ENCODE data around the gene CDCA3. TPM values are rescaled to one million over a fixed set of nuclear protein-coding genes. Genes with fewer than 3 reads are reported as not detected.
A peak's percentile ranks its signal among the peaks of the same experiment; 100 is the strongest.
"Not testable (repeated sequence)": the region's sequence is repeated elsewhere in the genome, so short reads cannot be mapped to it uniquely, and the experiment has no call there.

The CDCA3 gene
- total RNA-seq, 1 donor from 2014 or later, result 3.1 TPM

- Histone ChIP-seq H3K4me1 (ENCODE audit: control insufficient read depth in 3 of 3, insufficient read depth in 3 of 3, low read length in 3 of 3) (peaks cover 45 to 53% (median 52%) of the 10 kb centered on the region in 3 donors), H3K9me3 (ENCODE audit: control insufficient read depth in 3 of 3, low read length in 3 of 3) (no peaks in the 10 kb centered on the region), H3K36me3 (ENCODE audit: control insufficient read depth in 3 of 3, insufficient read depth in 3 of 3, low read length in 3 of 3) (peaks cover 23 to 34% (median 32%) of the 10 kb centered on the region in 3 donors), H3K27ac (ENCODE audit: low read depth, low read length) (peak within 1 kb of the TSS; percentile 74), H3K4me3 (ENCODE audit: low read length in 3 of 3) (peak within 1 kb of the TSS; percentile 80 to 88 (median 84)), H3K27me3 (ENCODE audit: control insufficient read depth in 3 of 3, insufficient read depth in 3 of 3, low read length in 3 of 3) (no peaks in the 10 kb centered on the region), H3K9ac (ENCODE audit: low read depth in 1 of 3, low read length in 3 of 3) (peak within 1 kb of the TSS; percentile 83 to 89 (median 88))
Measured at GRCh38 chr12:6873094-6874014, 22.3 kb upstream of the CDCA3 start, which contains the start of gene SPSB2. TSS of gene SPSB2 (minus strand) at chr12:6873303. CDS start at chr12:6872901, 402 bp downstream.

- peaks cover 48 to 56% (median 56%) of the 10 kb centered on the region in 3 donors for H3K4me1 ChIP-seq (ENCODE audit: control insufficient read depth in 3 of 3, insufficient read depth in 3 of 3, low read length in 3 of 3)
- peak overlapping the region; percentile 74 for H3K27ac ChIP-seq (ENCODE audit: low read depth, low read length)
- peak overlapping the region; percentile 83 to 89 (median 88) for H3K9ac ChIP-seq (ENCODE audit: low read depth in 1 of 3, low read length in 3 of 3)
- peaks cover 23 to 38% (median 34%) of the 10 kb centered on the region in 3 donors for H3K36me3 ChIP-seq (ENCODE audit: control insufficient read depth in 3 of 3, insufficient read depth in 3 of 3, low read length in 3 of 3)
- H3K27me3 ChIP-seq (ENCODE audit: control insufficient read depth in 3 of 3, insufficient read depth in 3 of 3, low read length in 3 of 3), result no peaks in the 10 kb centered on the region
- H3K4me3 ChIP-seq (ENCODE audit: low read length in 3 of 3), result peak overlapping the region; percentile 80 to 88 (median 84)
- no peaks in the 10 kb centered on the region for H3K9me3 ChIP-seq (ENCODE audit: control insufficient read depth in 3 of 3, low read length in 3 of 3)
Measured at GRCh38 chr12:6872073-6873048, 21.3 kb upstream of the CDCA3 start.

GRCh38 chr12:6871052-6871957, 20.2 kb upstream of the CDCA3 start:
- Histone ChIP-seq H3K4me1 (ENCODE audit: control insufficient read depth in 3 of 3, insufficient read depth in 3 of 3, low read length in 3 of 3) (peaks cover 55 to 65% (median 64%) of the 10 kb centered on the region in 3 donors), H3K27me3 (ENCODE audit: control insufficient read depth in 3 of 3, insufficient read depth in 3 of 3, low read length in 3 of 3) (no peaks in the 10 kb centered on the region), H3K9ac (ENCODE audit: low read depth in 1 of 3, low read length in 3 of 3) (peak overlapping the region in 2 of 3 donors; percentile 54 to 88), H3K36me3 (ENCODE audit: control insufficient read depth in 3 of 3, insufficient read depth in 3 of 3, low read length in 3 of 3) (peaks cover 23 to 36% (median 31%) of the 10 kb centered on the region in 3 donors), H3K4me3 (ENCODE audit: low read length in 3 of 3) (peak overlapping the region; percentile 49 to 84 (median 54)), H3K9me3 (ENCODE audit: control insufficient read depth in 3 of 3, low read length in 3 of 3) (no peaks in the 10 kb centered on the region), H3K27ac (ENCODE audit: low read depth, low read length) (peak overlapping the region; percentile 74)

- H3K4me3 ChIP-seq (ENCODE audit: low read length in 3 of 3); H3K27me3 ChIP-seq (ENCODE audit: control insufficient read depth in 3 of 3, insufficient read depth in 3 of 3, low read length in 3 of 3); H3K27ac ChIP-seq (ENCODE audit: low read depth, low read length); H3K9me3 ChIP-seq (ENCODE audit: control insufficient read depth in 3 of 3, low read length in 3 of 3): not testable (repeated sequence)
- Histone ChIP-seq H3K36me3 (ENCODE audit: control insufficient read depth in 3 of 3, insufficient read depth in 3 of 3, low read length in 3 of 3) (peaks cover 30 to 40% (median 31%) of the 10 kb centered on the region in 3 donors), H3K4me1 (ENCODE audit: control insufficient read depth in 3 of 3, insufficient read depth in 3 of 3, low read length in 3 of 3) (peaks cover 55 to 69% (median 65%) of the 10 kb centered on the region in 3 donors), H3K9ac (ENCODE audit: low read depth in 1 of 3, low read length in 3 of 3) (peak overlapping the region in 1 of 3 donors; percentile 60)
Measured at GRCh38 chr12:6870304-6870703, 19.2 kb upstream of the CDCA3 start.

- peaks cover 36 to 48% (median 40%) of the 10 kb centered on the region in 3 donors for H3K36me3 ChIP-seq (ENCODE audit: control insufficient read depth in 3 of 3, insufficient read depth in 3 of 3, low read length in 3 of 3)
- peak overlapping the region; percentile 98 for H3K27ac ChIP-seq (ENCODE audit: low read depth, low read length)
- H3K9ac ChIP-seq (ENCODE audit: low read depth in 1 of 3, low read length in 3 of 3), result peak overlapping the region; percentile 92 to 98 (median 94)
- peaks cover 55 to 69% (median 62%) of the 10 kb centered on the region in 3 donors for H3K4me1 ChIP-seq (ENCODE audit: control insufficient read depth in 3 of 3, insufficient read depth in 3 of 3, low read length in 3 of 3)
- H3K9me3 ChIP-seq (ENCODE audit: control insufficient read depth in 3 of 3, low read length in 3 of 3), result no peaks in the 10 kb centered on the region
- no peaks in the 10 kb centered on the region for H3K27me3 ChIP-seq (ENCODE audit: control insufficient read depth in 3 of 3, insufficient read depth in 3 of 3, low read length in 3 of 3)
- H3K4me3 ChIP-seq (ENCODE audit: low read length in 3 of 3), result peak overlapping the region; percentile 80 to 94 (median 92)
Measured at GRCh38 chr12:6869049-6870021, 18.2 kb upstream of the CDCA3 start.

GRCh38 chr12:6868211-6869048, 17.3 kb upstream of the CDCA3 start:
- Histone ChIP-seq H3K36me3 (ENCODE audit: control insufficient read depth in 3 of 3, insufficient read depth in 3 of 3, low read length in 3 of 3) (peaks cover 39 to 55% (median 44%) of the 10 kb centered on the region in 3 donors), H3K9me3 (ENCODE audit: control insufficient read depth in 3 of 3, low read length in 3 of 3) (no peaks in the 10 kb centered on the region), H3K27me3 (ENCODE audit: control insufficient read depth in 3 of 3, insufficient read depth in 3 of 3, low read length in 3 of 3) (no peaks in the 10 kb centered on the region), H3K9ac (ENCODE audit: low read depth in 1 of 3, low read length in 3 of 3) (peak overlapping the region; percentile 92 to 98 (median 94)), H3K4me3 (ENCODE audit: low read length in 3 of 3) (peak overlapping the region; percentile 80 to 94 (median 92)), H3K4me1 (ENCODE audit: control insufficient read depth in 3 of 3, insufficient read depth in 3 of 3, low read length in 3 of 3) (peaks cover 51 to 64% (median 58%) of the 10 kb centered on the region in 3 donors), H3K27ac (ENCODE audit: low read depth, low read length) (peak overlapping the region; percentile 98)

- H3K36me3 ChIP-seq (ENCODE audit: control insufficient read depth in 3 of 3, insufficient read depth in 3 of 3, low read length in 3 of 3), result peaks cover 45 to 62% (median 52%) of the 10 kb centered on the region in 3 donors
- H3K27ac ChIP-seq (ENCODE audit: low read depth, low read length), result peak within 1 kb of the TSS; percentile 98
- no peaks in the 10 kb centered on the region for H3K27me3 ChIP-seq (ENCODE audit: control insufficient read depth in 3 of 3, insufficient read depth in 3 of 3, low read length in 3 of 3)
- no peaks in the 10 kb centered on the region for H3K9me3 ChIP-seq (ENCODE audit: control insufficient read depth in 3 of 3, low read length in 3 of 3)
- peak within 1 kb of the TSS; percentile 80 to 94 (median 92) for H3K4me3 ChIP-seq (ENCODE audit: low read length in 3 of 3)
- peaks cover 48 to 58% (median 53%) of the 10 kb centered on the region in 3 donors for H3K4me1 ChIP-seq (ENCODE audit: control insufficient read depth in 3 of 3, insufficient read depth in 3 of 3, low read length in 3 of 3)
- H3K9ac ChIP-seq (ENCODE audit: low read depth in 1 of 3, low read length in 3 of 3), result peak within 1 kb of the TSS; percentile 92 to 98 (median 94)
Measured at GRCh38 chr12:6867413-6868210, 16.5 kb upstream of the CDCA3 start, which contains the start of gene TPI1. TSS of gene TPI1 (plus strand) at chr12:6867531. CDS start at chr12:6867567, 36 bp downstream.

Measured in skeletal muscle tissue (tissue), 4 donors.